ENCODE data around the gene BDKRB2.

The BDKRB2 gene

DNA sequence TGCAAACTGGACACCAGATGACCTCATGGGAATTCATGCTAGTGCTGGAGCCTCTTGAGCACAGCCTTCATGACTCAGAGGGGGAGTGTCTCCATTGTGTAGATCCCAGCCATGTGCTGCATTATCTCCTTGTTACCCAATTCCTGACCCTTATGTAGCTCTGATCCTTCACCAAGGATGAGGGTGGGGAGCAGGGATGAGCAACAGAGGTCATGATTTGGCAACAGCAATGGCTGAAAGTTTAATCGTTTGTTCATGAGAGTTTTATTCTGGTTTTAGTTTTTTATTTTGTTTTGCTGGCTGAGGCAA lies 41.9 kb downstream of the BDKRB2 start (continued):
- TF ChIP-seq CREB5 (CRISPR knock-in tag; IDR thresholded peaks at IDR 0.05; ENCODE audit: low read depth), result 0 out of 2 replicates have a peak, but pooled peaks have one; percentile 15
- no peak for TF ChIP-seq SNAI2 (CRISPR knock-in tag; IDR thresholded peaks at IDR 0.05)
- TF ChIP-seq TOX (CRISPR knock-in tag; IDR thresholded peaks at IDR 0.05; ENCODE audit: borderline replicate concordance), result no peak

DNA sequence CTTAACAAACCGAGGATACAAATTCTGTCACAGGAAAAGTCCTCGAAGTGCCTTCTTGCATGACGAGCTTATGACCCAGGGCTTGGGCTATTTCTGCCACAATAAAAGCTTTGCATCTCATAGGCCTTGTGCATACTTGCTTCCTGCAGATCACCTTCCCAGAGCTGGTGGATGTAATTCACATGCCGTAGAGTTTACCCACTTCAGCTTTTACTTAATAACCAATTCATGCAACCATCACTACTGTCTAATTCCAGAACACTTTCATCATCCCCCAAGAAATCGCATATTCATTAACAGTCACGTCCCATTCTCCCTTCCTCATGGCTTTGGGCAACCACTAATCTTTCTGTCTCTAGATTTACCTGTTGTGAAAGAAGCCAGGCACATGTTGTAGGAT lies 42.4 kb downstream of the BDKRB2 start:
- ATAC-seq, result no peak
- no peak for TF ChIP-seq ZNF565 (CRISPR knock-in tag; conservative IDR thresholded peaks at IDR 0.05; ENCODE audit: low read depth)
- TF ChIP-seq TCF4 (CRISPR knock-in tag; IDR thresholded peaks at IDR 0.05; ENCODE audit: borderline replicate concordance), result no peak
- TF ChIP-seq CSDC2 (CRISPR knock-in tag; IDR thresholded peaks at IDR 0.05), result no peak
- no peak for TF ChIP-seq ARNTL (CRISPR knock-in tag; IDR thresholded peaks at IDR 0.05; ENCODE audit: borderline replicate concordance, low read depth)
- TF ChIP-seq ZNF70 (CRISPR knock-in tag; IDR thresholded peaks at IDR 0.05), result no peak
- TF ChIP-seq ZNF8 (CRISPR knock-in tag; IDR thresholded peaks at IDR 0.05), result no peak
- TF ChIP-seq OSR1 (CRISPR knock-in tag; IDR thresholded peaks at IDR 0.05), result no peak
- TF ChIP-seq BACH2 (CRISPR knock-in tag; IDR thresholded peaks at IDR 0.05; ENCODE audit: borderline replicate concordance), result no peak
- TF ChIP-seq PPARA (CRISPR knock-in tag; IDR thresholded peaks at IDR 0.05; ENCODE audit: borderline replicate concordance), result no peak
- no peak for TF ChIP-seq PATZ1 (CRISPR knock-in tag; IDR thresholded peaks at IDR 0.05; ENCODE audit: borderline replicate concordance)
- no peak for TF ChIP-seq ZFP30 (CRISPR knock-in tag; IDR thresholded peaks at IDR 0.05)
- TF ChIP-seq GLIS3 (CRISPR knock-in tag; IDR thresholded peaks at IDR 0.05), result no peak

DNA sequence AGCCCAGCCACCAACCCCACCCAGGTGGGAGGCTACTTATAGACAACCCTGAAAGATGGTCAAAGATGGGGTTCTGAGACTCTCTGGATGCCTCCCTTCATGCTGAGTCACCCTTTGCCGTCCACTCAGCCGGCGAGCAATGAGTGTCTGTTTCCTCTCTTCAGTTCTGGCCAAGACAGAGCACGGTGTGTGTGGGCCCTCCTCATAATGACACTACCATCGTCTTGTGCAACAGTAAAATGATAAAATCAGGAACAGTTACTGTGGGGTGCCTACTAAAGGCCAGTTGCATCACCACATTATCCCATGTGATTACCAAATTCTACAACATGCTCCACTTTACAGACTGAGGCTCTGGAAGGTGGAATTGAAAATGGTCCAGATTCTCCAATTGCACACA lies 44.4 kb downstream of the BDKRB2 start:
- TF ChIP-seq RARB (CRISPR knock-in tag; IDR thresholded peaks at IDR 0.05), result no peak
- TF ChIP-seq SNAI2 (CRISPR knock-in tag; IDR thresholded peaks at IDR 0.05), result no peak
- TF ChIP-seq ISL1 (CRISPR knock-in tag; IDR thresholded peaks at IDR 0.05), result peak; percentile 56; the same call in 1 of the 2 replicates
- no peak for TF ChIP-seq ZFP3 (CRISPR knock-in tag; IDR thresholded peaks at IDR 0.05)
- TF ChIP-seq, protein P1, sequence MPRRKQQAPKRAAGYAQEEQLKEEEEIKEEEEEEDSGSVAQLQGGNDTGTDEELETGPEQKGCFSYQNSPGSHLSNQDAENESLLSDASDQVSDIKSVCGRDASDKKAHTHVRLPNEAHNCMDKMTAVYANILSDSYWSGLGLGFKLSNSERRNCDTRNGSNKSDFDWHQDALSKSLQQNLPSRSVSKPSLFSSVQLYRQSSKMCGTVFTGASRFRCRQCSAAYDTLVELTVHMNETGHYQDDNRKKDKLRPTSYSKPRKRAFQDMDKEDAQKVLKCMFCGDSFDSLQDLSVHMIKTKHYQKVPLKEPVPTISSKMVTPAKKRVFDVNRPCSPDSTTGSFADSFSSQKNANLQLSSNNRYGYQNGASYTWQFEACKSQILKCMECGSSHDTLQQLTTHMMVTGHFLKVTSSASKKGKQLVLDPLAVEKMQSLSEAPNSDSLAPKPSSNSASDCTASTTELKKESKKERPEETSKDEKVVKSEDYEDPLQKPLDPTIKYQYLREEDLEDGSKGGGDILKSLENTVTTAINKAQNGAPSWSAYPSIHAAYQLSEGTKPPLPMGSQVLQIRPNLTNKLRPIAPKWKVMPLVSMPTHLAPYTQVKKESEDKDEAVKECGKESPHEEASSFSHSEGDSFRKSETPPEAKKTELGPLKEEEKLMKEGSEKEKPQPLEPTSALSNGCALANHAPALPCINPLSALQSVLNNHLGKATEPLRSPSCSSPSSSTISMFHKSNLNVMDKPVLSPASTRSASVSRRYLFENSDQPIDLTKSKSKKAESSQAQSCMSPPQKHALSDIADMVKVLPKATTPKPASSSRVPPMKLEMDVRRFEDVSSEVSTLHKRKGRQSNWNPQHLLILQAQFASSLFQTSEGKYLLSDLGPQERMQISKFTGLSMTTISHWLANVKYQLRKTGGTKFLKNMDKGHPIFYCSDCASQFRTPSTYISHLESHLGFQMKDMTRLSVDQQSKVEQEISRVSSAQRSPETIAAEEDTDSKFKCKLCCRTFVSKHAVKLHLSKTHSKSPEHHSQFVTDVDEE (CRISPR knock-in tag; IDR thresholded peaks at IDR 0.05), result no peak
- TF ChIP-seq ZNF565 (CRISPR knock-in tag; conservative IDR thresholded peaks at IDR 0.05; ENCODE audit: low read depth), result no peak
- peak; percentile 58 for ATAC-seq

- TF ChIP-seq TCF4 (CRISPR knock-in tag; IDR thresholded peaks at IDR 0.05; ENCODE audit: borderline replicate concordance) (no peak), CREB5 (CRISPR knock-in tag; IDR thresholded peaks at IDR 0.05; ENCODE audit: low read depth) (no peak), ZC3H10 (CRISPR knock-in tag; IDR thresholded peaks at IDR 0.05) (no peak), ESRRG (CRISPR knock-in tag; IDR thresholded peaks at IDR 0.05) (no peak), CSDC2 (CRISPR knock-in tag; IDR thresholded peaks at IDR 0.05) (no peak), ISL1 (CRISPR knock-in tag; IDR thresholded peaks at IDR 0.05) (no peak), GLIS3 (CRISPR knock-in tag; IDR thresholded peaks at IDR 0.05) (no peak), PPARA (CRISPR knock-in tag; IDR thresholded peaks at IDR 0.05; ENCODE audit: borderline replicate concordance) (no peak), ZNF8 (CRISPR knock-in tag; IDR thresholded peaks at IDR 0.05) (no peak), ZNF70 (CRISPR knock-in tag; IDR thresholded peaks at IDR 0.05) (no peak)
- TF ChIP-seq, protein P1 (CRISPR knock-in tag; IDR thresholded peaks at IDR 0.05), result no peak
- TF ChIP-seq, protein P2, sequence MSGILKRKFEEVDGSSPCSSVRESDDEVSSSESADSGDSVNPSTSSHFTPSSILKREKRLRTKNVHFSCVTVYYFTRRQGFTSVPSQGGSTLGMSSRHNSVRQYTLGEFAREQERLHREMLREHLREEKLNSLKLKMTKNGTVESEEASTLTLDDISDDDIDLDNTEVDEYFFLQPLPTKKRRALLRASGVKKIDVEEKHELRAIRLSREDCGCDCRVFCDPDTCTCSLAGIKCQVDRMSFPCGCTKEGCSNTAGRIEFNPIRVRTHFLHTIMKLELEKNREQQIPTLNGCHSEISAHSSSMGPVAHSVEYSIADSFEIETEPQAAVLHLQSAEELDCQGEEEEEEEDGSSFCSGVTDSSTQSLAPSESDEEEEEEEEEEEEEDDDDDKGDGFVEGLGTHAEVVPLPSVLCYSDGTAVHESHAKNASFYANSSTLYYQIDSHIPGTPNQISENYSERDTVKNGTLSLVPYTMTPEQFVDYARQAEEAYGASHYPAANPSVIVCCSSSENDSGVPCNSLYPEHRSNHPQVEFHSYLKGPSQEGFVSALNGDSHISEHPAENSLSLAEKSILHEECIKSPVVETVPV (CRISPR knock-in tag; IDR thresholded peaks at IDR 0.05), result no peak
- no peak for ATAC-seq
These were observed 45.8 kb downstream of the BDKRB2 start for GRCh38 chr14:96250485-96250884.

All from SK-N-SH treated with all-trans-retinoic acid at 6 μM for 48 hours (cell line).